Body of pancreas (tissue), 4 donors: ENCODE measurements around the gene ABLIM3. TPM values are rescaled to one million over a fixed set of nuclear protein-coding genes. Genes with fewer than 3 reads are reported as not detected.

Experiments
- ATAC-seq: fragments of 150-250 bp; one replicate; pipeline ENCODE4 v1.9.1; 2016
- DNase-seq, 4 donors: peaks; one replicate each; pipeline ENCODE4 v3.0.0-alpha.2; 2019
- H3K27ac ChIP-seq, 4 donors: fragments of 200-600 bp; sonication (generic); 1 replicate in 3 of 4; 2 replicates in 1 of 4; pipeline versions ENCODE4 v1.5.1 to v1.6.1; 2016 to 2019; ENCODE audit warnings: mild to moderate bottlenecking in 1 of 4, mixed read lengths in 1 of 4, moderate library complexity in 1 of 4
- H3K27me3 ChIP-seq, 2 donors: fragments of 200-600 bp; sonication (generic); one replicate each; pipeline ENCODE4 v1.6.0; 2016; ENCODE audit warnings: mild to moderate bottlenecking in 1 of 2
- H3K36me3 ChIP-seq, 2 donors: fragments of 200-600 bp; sonication (generic); replicated peaks in 1 of 2; 2 replicates each; pipeline ENCODE4 v1.5.1; 2016; ENCODE audit warnings: low read depth in 2 of 2; ENCODE audit not compliant: insufficient read depth in 1 of 2
- H3K4me1 ChIP-seq: fragments of 200-600 bp; sonication (generic); one replicate; pipeline ENCODE4 v1.6.0; 2016
- H3K4me3 ChIP-seq, 2 donors: fragments of 200-600 bp; sonication (generic); 1 replicate in 1 of 2; 2 replicates in 1 of 2; pipeline ENCODE4 v1.5.1; 2016 to 2019
- H3K9me3 ChIP-seq, 3 donors: fragments of 200-600 bp; sonication (generic); 1 replicate in 2 of 3; 2 replicates in 1 of 3; pipeline ENCODE4 v1.5.1; 2016
- CTCF ChIP-seq, 7 experiments: fragments of 450-650 bp in 4 of 7; fragments of 200-600 bp in 3 of 7; sonication (generic) in 3 of 7; IDR thresholded peaks; one replicate each; pipeline ENCODE4 v1.5.1; 2016 to 2019; ENCODE audit warnings: antibody characterized with exemption in 7 of 7
- POLR2A ChIP-seq, 3 donors: fragments of 450-650 bp; IDR thresholded peaks; one replicate each; pipeline ENCODE4 v1.6.1; 2016; ENCODE audit warnings: antibody characterized with exemption in 3 of 3, mild to moderate bottlenecking in 2 of 3
- WGBS, 2 donors: methylation state at CpG; one replicate each; pipeline ENCODE4 v1.1.5; 2017; 5-methylcytosine and 5-hydroxymethylcytosine counted together
- intact Hi-C: fragments of 100-400 bp; cut with DNase I; formaldehyde crosslinking; loops from one replicate; pipeline ENCODE4 v1.15.1; 2023
- total RNA-seq, 2 donors: library from RNA; depleted of rRNA; stranded (reverse); fragments of >200 nt; gene quantifications; one replicate each; pipeline ENCODE4 v1.1.0, GENCODE V29; 2016

ABLIM3 gene
- total RNA-seq, 2 donors from 2014 or later = 3.9 to 11.2 TPM

- TF ChIP-seq CTCF (IDR thresholded peaks at IDR 0.05) (no peak), POLR2A (IDR thresholded peaks at IDR 0.05) (no peak)
- Histone ChIP-seq H3K9me3 (no peaks in the 10 kb centered on the region), H3K4me3 (no peak overlapping the region), H3K27ac (no peak overlapping the region), H3K27me3 (no peaks in the 10 kb centered on the region), H3K36me3 (no peaks in the 10 kb centered on the region), H3K4me1 (no peaks in the 10 kb centered on the region)
- DNase-seq = no peak
- no peak for ATAC-seq
- 84 to 89% methylated on average over 5 to 9 of the region's 9 CpGs for WGBS, 2 donors
- intact Hi-C loops = no loop called here
Observed at GRCh38 chr5:149198148-149198547, 56.9 kb downstream of the ABLIM3 start.

- no peak for ATAC-seq
- Histone ChIP-seq H3K36me3 (no peaks in the 10 kb centered on the region), H3K27ac (no peak overlapping the region), H3K27me3 (no peaks in the 10 kb centered on the region), H3K4me3 (no peak overlapping the region), H3K4me1 (no peaks in the 10 kb centered on the region), H3K9me3 (no peaks in the 10 kb centered on the region)
- WGBS, 2 donors = 25 to 50% methylated on average over 2 to 6 of the region's 6 CpGs
- DNase-seq = no peak
- TF ChIP-seq POLR2A (IDR thresholded peaks at IDR 0.05) = no peak
- no peak for TF ChIP-seq CTCF (IDR thresholded peaks at IDR 0.05)
- intact Hi-C loops = no loop called here
Observed at GRCh38 chr5:149200355-149200754, 59.1 kb downstream of the ABLIM3 start.

GRCh38 chr5:149201121-149201637 is 59.9 kb downstream of the ABLIM3 start:
- DNase-seq (no peak), ATAC-seq (no peak)
- H3K4me1 ChIP-seq = no peaks in the 10 kb centered on the region
- TF ChIP-seq CTCF (IDR thresholded peaks at IDR 0.05) = no peak
- TF ChIP-seq POLR2A (IDR thresholded peaks at IDR 0.05) = no peak
- no peaks in the 10 kb centered on the region for H3K27me3 ChIP-seq
- H3K27ac ChIP-seq = no peak overlapping the region
- WGBS, 2 donors = 48 to 57% methylated on average over 6 of the region's 6 CpGs
- no peaks in the 10 kb centered on the region for H3K9me3 ChIP-seq
- H3K4me3 ChIP-seq = no peak overlapping the region
- H3K36me3 ChIP-seq = no peaks in the 10 kb centered on the region
- intact Hi-C loops = no loop called here

GRCh38 chr5:149202910-149203451 is 61.7 kb downstream of the ABLIM3 start:
- H3K27ac ChIP-seq = no peak overlapping the region
- WGBS, 2 donors = 87 to 91% methylated on average over 1 of the region's 1 CpG
- H3K4me3 ChIP-seq = no peak overlapping the region
- H3K9me3 ChIP-seq = no peaks in the 10 kb centered on the region
- H3K27me3 ChIP-seq = no peaks in the 10 kb centered on the region
- H3K36me3 ChIP-seq = no peaks in the 10 kb centered on the region
- TF ChIP-seq CTCF (IDR thresholded peaks at IDR 0.05) = no peak
- no peaks in the 10 kb centered on the region for H3K4me1 ChIP-seq
- DNase-seq (no peak), ATAC-seq (no peak)
- intact Hi-C loops = no loop called here

- Histone ChIP-seq H3K36me3 (no peaks in the 10 kb centered on the region), H3K27ac (no peak overlapping the region), H3K9me3 (no peaks in the 10 kb centered on the region), H3K4me1 (no peaks in the 10 kb centered on the region), H3K27me3 (no peaks in the 10 kb centered on the region), H3K4me3 (no peak overlapping the region)
- intact Hi-C loops = no loop called here
- DNase-seq (no peak), ATAC-seq (no peak)
- WGBS, 2 donors = 60 to 73% methylated on average over 4 of the region's 4 CpGs
- no peak for TF ChIP-seq POLR2A (IDR thresholded peaks at IDR 0.05)
- no peak for TF ChIP-seq CTCF (IDR thresholded peaks at IDR 0.05)
Observed at GRCh38 chr5:149203921-149204441, 62.7 kb downstream of the ABLIM3 start.
